ENCODE results near the gene KCNK2.

Gene KCNK2

GRCh38 chr1:215143497-215143896 lies 61.0 kb downstream of the KCNK2 start:
- Histone ChIP-seq H3K9me3 (ENCODE audit: control insufficient read depth, insufficient read depth, low read length) (no peaks in the 10 kb centered on the region), H3F3A (ENCODE audit: control insufficient read depth, insufficient read depth) (no peaks in the 10 kb centered on the region), H3K9me2 (replicated peaks; ENCODE audit: control insufficient read depth, low read length) (no peaks in the 10 kb centered on the region), H3K27me3 (ENCODE audit: control insufficient read depth, low read length) (no peaks in the 10 kb centered on the region), H3K36me3 (ENCODE audit: control insufficient read depth, low read length) (no peaks in the 10 kb centered on the region), H3K79me2 (ENCODE audit: control insufficient read depth, low read length) (no peaks in the 10 kb centered on the region), H3K27ac (ENCODE audit: low read depth, low read length) (no peak overlapping the region), H3K4me1 (ENCODE audit: control insufficient read depth, low read length) (no peaks in the 10 kb centered on the region), H3K4me3 (ENCODE audit: low read length) (no peak overlapping the region), H4K20me1 (ENCODE audit: control insufficient read depth, insufficient read depth, low read depth, low read length) (no peaks in the 10 kb centered on the region), H3K4me2 (ENCODE audit: low read length) (no peak overlapping the region)
- TF ChIP-seq EZH2phosphoT487 (IDR thresholded peaks at IDR 0.05; ENCODE audit: borderline replicate concordance, low read length) (no peak), CTCF (IDR thresholded peaks at IDR 0.05; ENCODE audit: low read depth, low read length, poor library complexity, severe bottlenecking) (no peak)

DNA sequence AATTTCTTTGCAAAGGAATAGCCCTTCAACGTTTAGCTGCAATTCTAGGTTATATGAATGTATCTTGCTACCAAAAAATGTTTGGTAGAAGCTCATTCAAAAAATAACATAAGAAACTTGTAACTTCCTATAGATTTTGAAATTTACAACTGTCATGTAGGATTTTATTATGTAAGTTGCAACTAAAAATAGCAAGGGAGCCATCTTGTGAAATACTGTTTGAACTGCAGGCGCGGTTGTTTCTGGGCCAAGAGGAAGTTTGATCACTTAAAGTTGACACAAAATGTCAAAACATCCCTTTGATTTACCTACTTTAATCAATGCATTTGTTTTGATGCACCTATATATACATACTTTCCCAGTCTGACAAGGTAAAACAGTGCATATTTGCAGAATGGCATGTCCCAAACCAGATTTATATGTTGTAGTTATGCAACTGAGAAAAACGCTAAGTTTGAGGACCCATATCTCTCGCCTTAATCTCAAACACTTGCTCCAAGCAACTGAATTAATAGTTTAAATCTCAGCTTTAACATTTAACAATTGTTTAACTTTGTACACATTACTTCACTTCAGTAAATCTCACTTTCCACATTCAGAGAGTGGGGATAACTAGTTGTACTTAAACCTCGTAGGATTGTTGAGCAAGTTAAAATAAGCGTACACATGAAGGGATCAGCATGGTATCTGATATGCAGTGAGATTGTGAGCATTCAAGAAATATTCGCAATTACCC lies 63.9 kb downstream of the KCNK2 start:
- no peaks in the 10 kb centered on the region for H3K79me2 ChIP-seq (ENCODE audit: control insufficient read depth, low read length)
- H4K20me1 ChIP-seq (ENCODE audit: control insufficient read depth, insufficient read depth, low read depth, low read length), result no peaks in the 10 kb centered on the region
- no peaks in the 10 kb centered on the region for H3K9me2 ChIP-seq (replicated peaks; ENCODE audit: control insufficient read depth, low read length)
- no peak overlapping the region for H3K27ac ChIP-seq (ENCODE audit: low read depth, low read length)
- H3K4me1 ChIP-seq (ENCODE audit: control insufficient read depth, low read length), result no peaks in the 10 kb centered on the region
- TF ChIP-seq CTCF (IDR thresholded peaks at IDR 0.05; ENCODE audit: low read depth, low read length, poor library complexity, severe bottlenecking) (no peak), EZH2phosphoT487 (IDR thresholded peaks at IDR 0.05; ENCODE audit: borderline replicate concordance, low read length) (no peak)
- H3F3A ChIP-seq (ENCODE audit: control insufficient read depth, insufficient read depth), result no peaks in the 10 kb centered on the region
- H3K4me2 ChIP-seq (ENCODE audit: low read length), result no peak overlapping the region
- H3K9me3 ChIP-seq (ENCODE audit: control insufficient read depth, insufficient read depth, low read length), result no peaks in the 10 kb centered on the region
- H3K4me3 ChIP-seq (ENCODE audit: low read length), result no peak overlapping the region
- H3K27me3 ChIP-seq (ENCODE audit: control insufficient read depth, low read length), result no peaks in the 10 kb centered on the region
- no peaks in the 10 kb centered on the region for H3K36me3 ChIP-seq (ENCODE audit: control insufficient read depth, low read length)

DNA sequence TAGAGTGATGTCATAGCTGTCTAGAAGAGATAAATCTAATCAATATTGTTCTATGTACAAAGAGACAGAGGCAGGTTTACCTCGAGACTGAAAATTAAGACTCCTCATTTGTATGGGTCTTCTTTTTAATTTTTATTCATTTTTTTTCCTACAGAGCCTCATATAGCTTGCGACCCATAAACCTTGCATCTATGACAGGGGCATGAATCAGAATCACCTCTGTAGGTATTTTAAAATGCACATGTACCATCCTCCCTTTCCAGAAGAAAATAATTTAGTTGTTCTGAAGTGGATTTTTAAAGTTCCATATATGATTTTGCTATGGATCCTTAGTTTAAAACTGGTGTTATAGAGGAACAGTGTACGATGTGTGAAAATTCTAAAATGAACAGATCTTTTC lies 64.5 kb downstream of the KCNK2 start:
- Histone ChIP-seq H3K27ac (ENCODE audit: low read depth, low read length) (no peak overlapping the region), H3K4me1 (ENCODE audit: control insufficient read depth, low read length) (no peaks in the 10 kb centered on the region), H3K4me3 (ENCODE audit: low read length) (no peak overlapping the region), H3K36me3 (ENCODE audit: control insufficient read depth, low read length) (no peaks in the 10 kb centered on the region), H3K9me2 (replicated peaks; ENCODE audit: control insufficient read depth, low read length) (no peaks in the 10 kb centered on the region), H3K9me3 (ENCODE audit: control insufficient read depth, insufficient read depth, low read length) (no peaks in the 10 kb centered on the region), H3K4me2 (ENCODE audit: low read length) (no peak overlapping the region), H3F3A (ENCODE audit: control insufficient read depth, insufficient read depth) (no peaks in the 10 kb centered on the region), H3K79me2 (ENCODE audit: control insufficient read depth, low read length) (no peaks in the 10 kb centered on the region), H3K27me3 (ENCODE audit: control insufficient read depth, low read length) (no peaks in the 10 kb centered on the region), H4K20me1 (ENCODE audit: control insufficient read depth, insufficient read depth, low read depth, low read length) (no peaks in the 10 kb centered on the region)
- TF ChIP-seq EZH2phosphoT487 (IDR thresholded peaks at IDR 0.05; ENCODE audit: borderline replicate concordance, low read length) (no peak), CTCF (IDR thresholded peaks at IDR 0.05; ENCODE audit: low read depth, low read length, poor library complexity, severe bottlenecking) (no peak)
